ENCODE results near the gene SLC26A2. TPM values are rescaled to one million over a fixed set of nuclear protein-coding genes. Genes with fewer than 3 reads are reported as not detected.

Gene SLC26A2
- total and polyA plus RNA-seq, 2 experiments from 2014 or later: 3.5 to 11.5 TPM

- TF ChIP-seq ZNF462 (CRISPR knock-in tag; IDR thresholded peaks at IDR 0.05) (no peak), EZH2phosphoT487 (IDR thresholded peaks at IDR 0.05; ENCODE audit: unreplicated experiment) (no peak), ETS1 (IDR thresholded peaks at IDR 0.05) (no peak), CTCF (conservative IDR thresholded peaks at IDR 0.05; ENCODE audit: low read depth in 2 of 2) (no peak), JUNB (IDR thresholded peaks at IDR 0.05; ENCODE audit: unreplicated experiment) (no peak), ZNF331 (CRISPR knock-in tag; IDR thresholded peaks at IDR 0.05; ENCODE audit: low read depth) (no peak), STAT1 (IDR thresholded peaks at IDR 0.05; ENCODE audit: unreplicated experiment) (no peak)
Measured at GRCh38 chr5:149937610-149938009, 22.9 kb upstream of the SLC26A2 start (continued).

Measured in GM23338 (cell line).